Upper lobe of right lung (tissue), 1 donor: ENCODE results near the gene FHAD1. TPM values are rescaled to one million over a fixed set of nuclear protein-coding genes. Genes with fewer than 3 reads are reported as not detected.

Source experiments
- ATAC-seq: fragments of 200-7000 bp; cut with Tn5 transposase; one replicate; pipeline ENCODE4 v1.9.1; 2020; ENCODE audit warnings: mild to moderate bottlenecking, moderate library complexity
- DNase-seq: peaks from one replicate; pipeline ENCODE4 v3.0.0-alpha.2; 2020
- H3K27ac ChIP-seq: fragments of 200-600 bp; one replicate; pipeline ENCODE4 v1.8.0; 2022
- H3K27me3 ChIP-seq: fragments of 200-600 bp; one replicate; pipeline ENCODE4 v1.8.0; 2022; ENCODE audit warnings: mild to moderate bottlenecking
- H3K36me3 ChIP-seq: fragments of 200-600 bp; one replicate; pipeline ENCODE4 v1.8.0; 2022
- H3K4me1 ChIP-seq: fragments of 200-600 bp; one replicate; pipeline ENCODE4 v1.8.0; 2022
- H3K4me3 ChIP-seq: fragments of 200-600 bp; one replicate; pipeline ENCODE4 v1.8.0; 2022; ENCODE audit warnings: mild to moderate bottlenecking
- H3K9me3 ChIP-seq: fragments of 200-600 bp; one replicate; pipeline ENCODE4 v1.8.0; 2022
- intact Hi-C: fragments of 100-400 bp; cut with DNase I; formaldehyde crosslinking; loops from one replicate; pipeline ENCODE4 v1.11.0; 2022
- total RNA-seq: library from RNA; stranded (reverse); fragmentation: NEBNext Ultra II Directional; extraction: Animal tissue kit (Norgen Biotek cat#: 25700); gene quantifications from one replicate; pipeline ENCODE4 v1.2.1, GENCODE V29; 2021
- TF ChIP-seq, protein P1 (sequence below): fragments of 200-600 bp; IDR thresholded peaks from one replicate; pipeline ENCODE4 v1.8.0; 2022; ENCODE audit warnings: antibody characterized with exemption
- donor health status: DM: no; HTN: yes; CAD: no; lungs with severe emphysema.

FHAD1 gene
- total RNA-seq, 1 donor from 2014 or later, result 2.4 TPM

GRCh38 chr1:15316510-15316909, 69.5 kb downstream of the FHAD1 start:
- no peak for ATAC-seq
- DNase-seq, result no peak
- Histone ChIP-seq H3K27me3 (no peaks in the 10 kb centered on the region), H3K4me1 (no peaks in the 10 kb centered on the region), H3K9me3 (no peaks in the 10 kb centered on the region), H3K4me3 (no peak overlapping the region), H3K36me3 (no peaks in the 10 kb centered on the region), H3K27ac (no peak overlapping the region)
- intact Hi-C loops, result no loop called here
- TF ChIP-seq, protein P1, sequence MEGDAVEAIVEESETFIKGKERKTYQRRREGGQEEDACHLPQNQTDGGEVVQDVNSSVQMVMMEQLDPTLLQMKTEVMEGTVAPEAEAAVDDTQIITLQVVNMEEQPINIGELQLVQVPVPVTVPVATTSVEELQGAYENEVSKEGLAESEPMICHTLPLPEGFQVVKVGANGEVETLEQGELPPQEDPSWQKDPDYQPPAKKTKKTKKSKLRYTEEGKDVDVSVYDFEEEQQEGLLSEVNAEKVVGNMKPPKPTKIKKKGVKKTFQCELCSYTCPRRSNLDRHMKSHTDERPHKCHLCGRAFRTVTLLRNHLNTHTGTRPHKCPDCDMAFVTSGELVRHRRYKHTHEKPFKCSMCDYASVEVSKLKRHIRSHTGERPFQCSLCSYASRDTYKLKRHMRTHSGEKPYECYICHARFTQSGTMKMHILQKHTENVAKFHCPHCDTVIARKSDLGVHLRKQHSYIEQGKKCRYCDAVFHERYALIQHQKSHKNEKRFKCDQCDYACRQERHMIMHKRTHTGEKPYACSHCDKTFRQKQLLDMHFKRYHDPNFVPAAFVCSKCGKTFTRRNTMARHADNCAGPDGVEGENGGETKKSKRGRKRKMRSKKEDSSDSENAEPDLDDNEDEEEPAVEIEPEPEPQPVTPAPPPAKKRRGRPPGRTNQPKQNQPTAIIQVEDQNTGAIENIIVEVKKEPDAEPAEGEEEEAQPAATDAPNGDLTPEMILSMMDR, result no peak

GRCh38 chr1:15320267-15320666, 73.2 kb downstream of the FHAD1 start:
- Histone ChIP-seq H3K4me3 (no peak overlapping the region), H3K4me1 (no peaks in the 10 kb centered on the region), H3K36me3 (no peaks in the 10 kb centered on the region), H3K27ac (no peak overlapping the region), H3K27me3 (no peaks in the 10 kb centered on the region), H3K9me3 (no peaks in the 10 kb centered on the region)
- intact Hi-C loops, result loop anchor here (5.0 kb wide), 1 partner anchor 112 kb away; no protein-coding TSS in a partner anchor
- TF ChIP-seq, protein P1, result no peak
- ATAC-seq (no peak), DNase-seq (no peak)

DNA sequence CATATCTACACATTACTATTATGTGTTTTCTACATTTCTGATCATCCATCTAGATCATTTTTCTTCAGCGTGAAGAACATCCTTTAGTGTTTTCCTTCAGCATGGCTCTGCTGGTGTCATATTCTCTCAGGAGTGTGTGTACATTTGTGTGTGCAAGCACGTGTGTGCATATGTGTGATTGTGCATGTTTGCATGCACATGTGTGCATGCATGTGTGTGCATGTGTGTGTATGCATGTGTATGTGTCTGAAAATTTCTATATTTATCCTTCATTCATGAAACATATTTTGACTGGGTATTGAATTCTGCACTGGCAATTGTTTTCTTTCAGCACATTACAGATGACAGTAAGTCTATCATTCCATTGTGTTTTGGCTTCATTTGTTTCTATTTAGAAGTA, 74.6 kb downstream of the FHAD1 start:
- intact Hi-C loops, result loop anchor here (5.0 kb wide), 1 partner anchor 111 kb away; no protein-coding TSS in a partner anchor
- TF ChIP-seq, protein P1, result no peak

DNA sequence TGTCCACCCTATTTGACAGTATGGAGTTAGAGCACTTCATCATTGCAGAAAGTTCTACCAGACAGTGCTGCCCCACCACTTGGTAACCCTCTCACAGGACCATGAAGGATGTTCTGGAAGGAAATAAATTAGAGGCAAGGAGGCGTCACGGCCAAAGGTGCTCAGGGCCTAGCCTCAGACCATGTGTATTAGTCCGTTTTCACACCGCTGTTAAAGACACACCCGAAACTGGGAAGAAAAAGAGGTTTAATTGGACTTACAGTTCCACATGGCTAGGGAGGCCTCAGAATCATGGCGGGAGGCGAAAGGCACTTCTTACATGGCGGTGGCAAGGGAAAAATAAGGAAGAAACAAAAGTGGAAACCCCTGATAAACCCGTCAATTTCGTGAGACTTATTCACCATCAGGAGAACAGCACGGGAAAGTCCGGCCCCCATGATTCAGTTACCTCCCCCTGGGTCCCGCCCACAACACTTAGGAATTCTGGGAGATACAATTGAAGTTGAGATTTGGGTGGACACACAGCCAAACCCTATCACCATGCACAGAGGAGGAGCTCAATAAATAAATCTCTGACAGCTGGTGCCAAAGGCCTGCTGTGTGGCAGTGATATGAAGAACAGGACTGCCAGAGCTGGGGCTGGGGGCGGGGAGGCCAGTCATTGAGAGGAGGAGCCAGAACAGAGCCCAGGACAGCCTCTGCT, 75.8 kb downstream of the FHAD1 start:
- H3K9me3 ChIP-seq, result no peaks in the 10 kb centered on the region
- DNase-seq (peak; percentile 33), ATAC-seq (no peak)
- H3K27me3 ChIP-seq, result no peaks in the 10 kb centered on the region
- TF ChIP-seq, protein P1, result no peak
- no peaks in the 10 kb centered on the region for H3K36me3 ChIP-seq
- H3K27ac ChIP-seq, result no peak overlapping the region
- H3K4me1 ChIP-seq, result peaks cover 12% of the 10 kb centered on the region
- no peak overlapping the region for H3K4me3 ChIP-seq
- intact Hi-C loops, result loop anchor here (5.0 kb wide), 1 partner anchor 110 kb away; no protein-coding TSS in a partner anchor

More for the DNA sequence above, 74.6 kb downstream of the FHAD1 start:
- Histone ChIP-seq H3K36me3 (no peaks in the 10 kb centered on the region), H3K27me3 (no peaks in the 10 kb centered on the region), H3K9me3 (no peaks in the 10 kb centered on the region), H3K4me3 (no peak overlapping the region), H3K27ac (no peak overlapping the region), H3K4me1 (peaks cover 3% of the 10 kb centered on the region)
- ATAC-seq (no peak), DNase-seq (no peak)

- ATAC-seq (peak; percentile 95), DNase-seq (peak; percentile 82)
- H3K36me3 ChIP-seq, result no peaks in the 10 kb centered on the region
- H3K9me3 ChIP-seq, result no peaks in the 10 kb centered on the region
- H3K4me3 ChIP-seq, result no peak overlapping the region
- TF ChIP-seq, protein P1, result peak; percentile 99
- no peak overlapping the region for H3K27ac ChIP-seq
- no peaks in the 10 kb centered on the region for H3K27me3 ChIP-seq
- intact Hi-C loops, result loop anchor here (5.0 kb wide), 1 partner anchor 109 kb away; no protein-coding TSS in a partner anchor
- H3K4me1 ChIP-seq, result peaks cover 15% of the 10 kb centered on the region
These were observed 76.4 kb downstream of the FHAD1 start for GRCh38 chr1:15323351-15323988.
